Activated T-cell treated with anti-CD3 and anti-CD28 coated beads, Interleukin-2, amount 50 U/mL, for 72 hours (primary cell): ENCODE data around the gene ADNP2. TPM values are rescaled to one million over a fixed set of nuclear protein-coding genes. Genes with fewer than 3 reads are reported as not detected.

ENCODE experiments used
- ATAC-seq, 2 donors: fragments of 150-1000 bp; cut with Tn5 transposase; replicated peaks in 1 of 2; 2 replicates each; pipeline ENCODE4 v1.10.0; 2021; ENCODE audit warnings: moderate library complexity in 2 of 2, mild to moderate bottlenecking in 1 of 2
- DNase-seq, 2 donors: peaks; one replicate each; pipeline ENCODE4 v3.0.0; 2021 to 2022; ENCODE audit warnings: mixed read lengths in 1 of 2
- H3K27ac Mint-ChIP-seq: one replicate; pipeline ENCODE4 v1.8.0; 2022; ENCODE audit warnings: mild to moderate bottlenecking, moderate library complexity, mixed read lengths
- H3K27me3 Mint-ChIP-seq: one replicate; pipeline ENCODE4 v1.8.0; 2022; ENCODE audit warnings: low read depth, mixed read lengths
- H3K36me3 Mint-ChIP-seq, 2 donors: one replicate each; pipeline ENCODE4 v1.8.0; 2022; ENCODE audit warnings: mixed read lengths in 2 of 2, mild to moderate bottlenecking in 1 of 2; ENCODE audit not compliant: insufficient read depth in 2 of 2
- H3K4me1 Mint-ChIP-seq: one replicate; pipeline ENCODE4 v1.8.0; 2022; ENCODE audit warnings: low read depth, mixed read lengths
- H3K4me3 Mint-ChIP-seq, 2 donors: one replicate each; pipeline ENCODE4 v1.8.0; 2022; ENCODE audit warnings: mild to moderate bottlenecking in 2 of 2, mixed read lengths in 2 of 2, moderate library complexity in 2 of 2
- H3K9me3 Mint-ChIP-seq, 2 donors: one replicate each; pipeline ENCODE4 v1.8.0; 2022; ENCODE audit warnings: mixed read lengths in 2 of 2
- total RNA-seq, 2 donors: library from RNA; stranded (reverse); gene quantifications; one replicate each; pipeline ENCODE4 v1.2.3, GENCODE V29; 2022

Gene ADNP2
- total RNA-seq, 2 donors from 2014 or later, result 25.1 to 33.4 TPM

DNA sequence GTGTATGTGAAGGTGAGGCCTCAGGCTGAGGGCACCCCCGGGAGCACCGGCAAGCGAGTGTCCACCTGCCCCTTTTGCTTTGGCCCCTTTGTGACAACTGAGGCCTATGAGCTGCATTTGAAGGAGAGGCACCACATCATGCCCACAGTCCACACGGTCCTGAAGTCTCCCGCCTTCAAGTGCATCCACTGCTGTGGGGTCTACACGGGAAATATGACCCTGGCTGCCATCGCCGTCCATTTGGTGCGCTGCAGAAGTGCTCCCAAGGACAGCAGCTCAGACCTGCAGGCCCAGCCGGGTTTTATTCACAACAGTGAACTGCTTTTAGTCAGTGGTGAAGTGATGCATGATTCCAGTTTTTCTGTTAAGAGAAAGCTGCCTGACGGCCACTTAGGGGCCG is 28.9 kb downstream of the ADNP2 start:
- no peak for DNase-seq
- Mint-ChIP-seq H3K36me3 (peaks cover 19 to 25% of the 10 kb centered on the region in 2 donors), H3K4me1 (peaks cover 2% of the 10 kb centered on the region)

DNA sequence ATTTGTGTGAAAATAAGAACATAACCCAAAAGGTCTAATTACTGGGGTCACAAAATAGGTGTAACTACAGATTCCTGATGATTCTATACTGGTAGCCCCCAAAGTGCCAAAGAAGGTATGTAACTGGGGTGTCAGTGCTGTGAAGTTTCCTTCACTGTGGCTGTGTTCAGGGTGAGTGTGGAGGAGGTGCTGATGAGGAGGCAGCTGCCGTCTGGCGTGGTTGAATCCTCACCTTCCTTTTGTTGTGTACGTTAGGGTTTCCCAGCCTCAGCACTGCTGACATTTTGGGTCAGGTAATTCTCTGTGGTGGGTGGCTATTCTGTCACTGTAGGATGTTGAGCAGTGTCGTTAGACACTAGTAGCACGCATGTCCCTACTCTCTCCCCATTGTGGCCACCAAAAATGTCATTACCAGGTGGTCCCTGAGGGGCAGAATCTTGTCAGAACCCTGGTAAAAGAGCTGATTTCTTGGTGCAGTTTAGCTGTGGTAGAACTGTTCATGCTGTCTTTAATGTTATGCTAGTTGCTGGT is 31.5 kb downstream of the ADNP2 start:
- Mint-ChIP-seq H3K4me3 (no peak overlapping the region), H3K27ac (no peak overlapping the region), H3K9me3 (no peaks in the 10 kb centered on the region), H3K4me1 (no peaks in the 10 kb centered on the region), H3K27me3 (no peaks in the 10 kb centered on the region), H3K36me3 (peaks cover 14 to 15% of the 10 kb centered on the region in 2 donors)
- ATAC-seq (no peak), DNase-seq (no peak)

More for the DNA sequence above, 28.9 kb downstream of the ADNP2 start:
- Mint-ChIP-seq H3K27me3 (no peaks in the 10 kb centered on the region), H3K9me3 (no peaks in the 10 kb centered on the region), H3K4me3 (no peak overlapping the region), H3K27ac (no peak overlapping the region)
- ATAC-seq, result no peak

DNA sequence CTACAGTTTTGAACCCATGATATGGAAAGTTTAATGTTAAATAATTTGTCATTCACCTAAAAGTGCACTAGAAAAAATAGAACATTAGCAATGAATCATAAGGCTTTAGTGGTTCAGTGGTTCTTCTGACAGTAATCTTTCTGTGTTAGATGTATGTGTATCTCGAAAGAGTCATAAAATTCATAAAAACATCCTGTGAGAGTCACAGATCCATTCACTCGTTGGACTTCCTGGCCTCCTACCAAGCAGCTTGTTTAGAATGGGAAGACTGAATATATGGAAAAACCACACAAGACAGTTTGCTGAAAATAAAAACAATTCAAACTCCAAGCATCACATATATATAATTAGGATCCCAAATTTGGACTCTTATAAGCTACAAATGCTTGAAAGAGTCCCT is 34.8 kb downstream of the ADNP2 start:
- H3K4me3 Mint-ChIP-seq, result no peak overlapping the region
- peaks cover 18% of the 10 kb centered on the region for H3K4me1 Mint-ChIP-seq
- peaks cover 2 to 6% of the 10 kb centered on the region in 2 donors for H3K36me3 Mint-ChIP-seq
- ATAC-seq (no peak), DNase-seq (no peak)
- H3K27me3 Mint-ChIP-seq, result peaks cover 2% of the 10 kb centered on the region
- H3K9me3 Mint-ChIP-seq, result no peaks in the 10 kb centered on the region
- peak overlapping the region; percentile 19 for H3K27ac Mint-ChIP-seq

DNA sequence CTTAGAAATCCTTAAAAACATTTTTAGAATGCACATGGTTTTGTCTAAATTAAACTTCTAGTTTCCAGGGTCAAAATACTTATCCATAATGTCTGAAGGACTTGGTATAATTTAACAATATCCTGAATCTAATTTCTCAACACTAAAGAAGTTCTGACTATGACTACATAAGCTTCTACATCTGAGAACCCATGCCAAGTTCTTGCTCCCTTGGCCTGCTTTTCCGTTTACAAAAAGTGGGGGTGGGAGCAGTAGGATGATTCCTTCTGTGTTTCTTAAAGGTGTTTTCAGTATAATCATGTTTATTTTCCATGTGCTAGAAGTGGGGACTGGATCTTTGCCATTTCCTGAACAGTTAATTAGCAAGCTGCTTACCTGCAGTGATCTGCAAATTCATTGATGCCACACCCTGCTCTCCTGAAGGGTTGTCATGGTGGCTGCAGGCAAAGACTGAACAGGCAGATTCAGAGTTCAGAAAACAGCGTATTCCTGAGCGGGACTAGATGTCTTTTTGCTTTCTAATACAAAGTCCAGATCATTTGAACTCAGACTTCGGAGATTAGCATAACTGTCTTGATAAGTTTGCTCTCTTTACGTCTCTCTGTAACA is 36.2 kb downstream of the ADNP2 start:
- Mint-ChIP-seq H3K9me3 (no peaks in the 10 kb centered on the region), H3K4me1 (peaks cover 18% of the 10 kb centered on the region), H3K27me3 (peaks cover 15% of the 10 kb centered on the region), H3K36me3 (peaks cover 2 to 7% of the 10 kb centered on the region in 2 donors), H3K4me3 (no peak overlapping the region), H3K27ac (no peak overlapping the region)
- ATAC-seq, result no peak
- no peak for DNase-seq

DNA sequence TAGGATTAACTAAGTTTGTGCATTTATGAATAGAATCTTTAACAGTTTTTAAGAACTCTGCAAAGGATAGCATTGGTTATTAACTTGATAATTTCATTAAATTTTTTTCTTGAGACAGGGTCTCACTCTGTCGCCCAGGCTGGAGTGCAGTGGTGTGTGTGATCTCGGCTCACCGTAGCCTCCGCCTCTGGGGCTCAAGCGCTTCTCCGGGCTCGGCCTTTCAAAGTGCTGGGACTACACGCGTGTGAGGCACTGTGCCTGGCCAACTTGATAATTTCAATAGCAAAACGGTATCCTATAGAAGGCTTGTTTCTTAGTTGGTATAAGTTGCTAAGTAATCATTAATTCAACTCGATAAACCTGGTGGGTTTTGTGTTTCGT is 38.0 kb downstream of the ADNP2 start:
- peaks cover 19% of the 10 kb centered on the region for H3K27me3 Mint-ChIP-seq
- no peaks in the 10 kb centered on the region for H3K9me3 Mint-ChIP-seq
- ATAC-seq (peak; percentile 36 to 37), DNase-seq (no peak)
- peaks cover 0 to 7% of the 10 kb centered on the region in 2 donors for H3K36me3 Mint-ChIP-seq
- H3K4me1 Mint-ChIP-seq, result peaks cover 18% of the 10 kb centered on the region
- no peak overlapping the region for H3K27ac Mint-ChIP-seq
- peak overlapping the region; percentile 84 to 90 for H3K4me3 Mint-ChIP-seq

DNA sequence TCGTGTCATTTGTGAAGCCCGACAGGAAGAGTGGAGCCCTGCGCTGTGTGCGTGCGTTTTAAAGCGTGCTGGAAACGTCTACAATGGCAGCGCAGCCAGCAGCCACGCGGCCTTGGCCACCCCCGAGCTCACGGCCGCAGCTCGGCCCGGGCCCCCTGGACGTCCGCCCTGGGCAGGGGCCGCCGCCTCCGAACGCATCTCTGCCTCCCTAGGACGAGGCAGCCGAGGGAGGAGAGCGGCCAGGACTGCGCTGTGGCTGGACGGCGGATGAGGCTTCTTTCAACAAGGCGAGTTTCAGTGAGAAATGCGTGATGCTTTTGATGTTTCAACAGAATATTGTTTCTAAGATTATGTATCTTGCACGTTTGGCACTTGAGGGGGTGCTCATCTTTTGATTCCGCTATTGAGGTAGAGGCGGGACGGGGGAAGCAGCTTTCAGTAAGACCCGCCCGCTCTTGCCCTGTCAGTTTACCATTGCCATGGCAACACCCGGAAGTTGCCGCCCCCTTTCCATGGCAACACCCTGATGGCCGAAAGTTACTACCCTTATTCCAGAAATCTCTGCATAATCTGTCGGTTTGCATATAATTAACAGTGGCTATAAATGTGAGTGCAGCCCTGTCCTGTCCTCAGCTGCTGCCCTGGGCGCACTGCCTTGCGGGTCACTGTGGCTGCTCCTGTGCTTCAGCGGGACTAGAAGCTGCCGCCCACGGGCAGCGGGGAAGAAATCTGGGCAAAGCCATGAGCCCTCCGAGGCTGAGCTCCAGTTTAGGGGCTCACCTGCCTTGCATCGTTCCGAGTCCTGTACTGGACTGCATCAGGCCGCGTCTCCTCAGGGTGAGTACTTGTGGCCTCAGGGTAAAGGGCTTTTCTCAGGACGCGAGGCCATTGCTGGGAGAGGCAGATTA is 38.6 kb downstream of the ADNP2 start:
- DNase-seq (peak; percentile 79 to 80), ATAC-seq (peak; percentile 87 to 88)
- Mint-ChIP-seq H3K4me3 (peak overlapping the region; percentile 84 to 90), H3K9me3 (no peaks in the 10 kb centered on the region), H3K27me3 (peaks cover 19% of the 10 kb centered on the region), H3K4me1 (peaks cover 18% of the 10 kb centered on the region), H3K27ac (peak overlapping the region; percentile 60), H3K36me3 (peaks cover 0 to 7% of the 10 kb centered on the region in 2 donors)

DNA sequence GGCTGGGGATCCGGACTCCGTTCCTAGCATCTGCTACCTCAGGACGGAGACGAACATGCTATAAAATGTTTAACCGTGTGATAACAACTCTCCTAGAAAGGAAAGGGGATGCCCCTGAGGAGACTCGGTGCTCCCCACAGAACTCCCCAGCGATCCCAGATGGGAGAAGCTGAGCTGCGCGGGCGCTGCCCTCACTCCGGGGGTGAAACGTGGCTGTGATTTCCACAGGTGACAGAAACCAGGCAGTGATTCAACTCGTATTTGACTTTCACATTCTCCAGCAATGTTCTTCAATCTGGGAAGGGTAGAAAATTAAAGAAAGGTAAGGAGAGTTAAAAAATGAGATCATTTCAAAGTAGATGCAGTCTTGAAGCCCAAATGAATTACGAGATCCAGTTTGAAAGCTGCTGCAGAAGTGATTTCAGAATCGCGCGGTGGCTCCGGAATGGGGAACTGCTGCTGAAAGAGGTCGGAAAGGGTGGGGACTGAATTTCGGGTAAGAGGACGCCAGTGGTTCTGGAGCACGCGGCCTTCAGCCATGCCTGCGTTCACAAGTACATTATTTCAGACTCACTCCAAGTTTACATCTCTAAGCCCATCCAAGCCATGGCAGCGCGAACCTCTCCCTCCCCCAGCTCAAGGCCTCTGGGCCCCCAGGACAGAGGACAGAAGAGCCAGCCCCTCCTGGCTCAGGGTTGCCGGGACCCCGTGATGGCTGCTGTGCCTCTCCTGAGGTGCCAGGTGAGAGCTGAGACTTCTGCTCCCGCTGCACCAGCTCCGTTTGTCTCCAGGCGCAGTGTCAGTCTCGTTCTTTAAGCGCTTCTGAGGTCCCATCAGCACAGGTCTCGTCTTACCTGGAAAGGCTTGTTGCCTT is 39.5 kb downstream of the ADNP2 start:
- Mint-ChIP-seq H3K36me3 (peaks cover 0 to 7% of the 10 kb centered on the region in 2 donors), H3K9me3 (no peaks in the 10 kb centered on the region), H3K27ac (no peak overlapping the region), H3K4me3 (peak overlapping the region; percentile 84 to 90), H3K4me1 (peaks cover 18% of the 10 kb centered on the region), H3K27me3 (peaks cover 19% of the 10 kb centered on the region)
- ATAC-seq (no peak), DNase-seq (no peak)

DNA sequence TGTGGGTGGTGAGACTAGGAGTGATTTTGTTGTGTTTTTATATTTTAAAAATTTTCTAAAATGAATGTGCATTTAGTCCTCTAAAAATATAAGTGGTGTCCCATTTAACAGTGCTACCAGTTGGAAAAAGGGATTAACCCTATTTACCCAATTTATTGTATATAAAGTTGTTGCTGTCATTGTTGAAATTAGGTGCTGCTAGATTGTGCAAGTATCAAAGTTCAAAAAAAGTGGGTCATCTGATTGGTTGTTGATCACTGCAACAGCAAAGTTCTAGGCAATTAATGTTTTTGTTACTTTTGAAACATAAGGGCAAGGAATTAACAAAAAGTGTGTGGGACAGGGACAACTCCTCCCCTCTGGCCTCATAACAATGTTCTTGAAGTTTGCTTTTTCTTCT is 40.6 kb downstream of the ADNP2 start:
- peaks cover 0 to 7% of the 10 kb centered on the region in 2 donors for H3K36me3 Mint-ChIP-seq
- no peak for ATAC-seq

DNA sequence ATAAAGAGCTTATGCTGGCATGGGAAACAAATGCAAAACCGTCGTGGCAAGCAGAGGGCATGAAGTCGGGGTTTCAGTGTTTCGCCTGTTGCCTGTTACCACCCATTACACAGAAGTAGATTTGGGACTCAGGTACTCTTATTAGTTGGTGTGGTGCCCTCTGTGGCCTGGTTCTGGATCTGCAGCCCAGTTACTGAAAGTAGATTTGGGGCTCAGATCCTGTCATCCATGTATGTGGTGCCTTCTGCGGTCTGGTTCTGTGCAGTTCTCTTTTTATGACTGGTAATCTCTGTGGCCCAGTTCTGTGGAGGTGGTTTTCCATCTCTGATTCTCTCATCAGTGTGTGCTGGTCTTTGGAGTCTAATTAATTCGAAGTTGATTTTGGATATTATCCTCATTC is 45.2 kb downstream of the ADNP2 start:
- H3K4me3 Mint-ChIP-seq, result no peak overlapping the region
- peak; percentile 91 to 94 for ATAC-seq
- peak; percentile 65 to 66 for DNase-seq
- peaks cover 25% of the 10 kb centered on the region for H3K27me3 Mint-ChIP-seq
- no peaks in the 10 kb centered on the region for H3K9me3 Mint-ChIP-seq
- no peaks in the 10 kb centered on the region for H3K4me1 Mint-ChIP-seq
- peaks cover 0 to under 1% of the 10 kb centered on the region in 2 donors for H3K36me3 Mint-ChIP-seq
- no peak overlapping the region for H3K27ac Mint-ChIP-seq

More for the DNA sequence above, 40.6 kb downstream of the ADNP2 start:
- Mint-ChIP-seq H3K4me3 (no peak overlapping the region), H3K27me3 (peaks cover 19% of the 10 kb centered on the region), H3K4me1 (peaks cover 18% of the 10 kb centered on the region), H3K27ac (no peak overlapping the region), H3K9me3 (no peaks in the 10 kb centered on the region)
- DNase-seq, result no peak

DNA sequence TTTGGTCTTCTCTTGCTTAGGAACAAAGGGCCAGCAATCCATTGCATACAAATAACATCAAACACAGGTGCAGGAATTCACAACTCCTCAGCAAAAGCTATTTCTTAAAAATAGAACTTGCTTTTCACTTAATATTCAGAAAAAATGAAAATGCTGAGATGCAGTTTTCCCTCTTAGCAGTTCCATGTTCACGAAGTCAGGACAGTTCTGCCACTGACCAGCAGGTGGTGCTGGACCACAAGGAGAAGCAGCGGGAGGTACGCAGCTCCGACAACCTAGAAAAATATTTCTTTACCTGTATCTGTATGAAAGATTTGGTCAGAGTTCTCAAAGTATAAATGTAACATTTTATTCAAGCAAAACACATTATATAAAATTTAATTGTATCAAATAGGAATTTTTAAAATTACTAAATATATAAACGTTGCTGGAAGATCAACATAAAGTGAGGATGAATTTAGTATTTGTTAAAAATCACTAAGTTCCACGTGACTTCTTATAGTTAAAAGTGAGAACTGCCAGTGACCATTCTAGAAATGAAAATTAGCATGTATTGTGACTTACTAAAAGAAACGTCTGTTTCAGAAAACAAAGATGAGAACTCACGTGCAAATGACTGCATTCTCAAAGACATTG is 48.8 kb downstream of the ADNP2 start:
- Mint-ChIP-seq H3K36me3 (no peaks in the 10 kb centered on the region), H3K4me1 (no peaks in the 10 kb centered on the region)

DNA sequence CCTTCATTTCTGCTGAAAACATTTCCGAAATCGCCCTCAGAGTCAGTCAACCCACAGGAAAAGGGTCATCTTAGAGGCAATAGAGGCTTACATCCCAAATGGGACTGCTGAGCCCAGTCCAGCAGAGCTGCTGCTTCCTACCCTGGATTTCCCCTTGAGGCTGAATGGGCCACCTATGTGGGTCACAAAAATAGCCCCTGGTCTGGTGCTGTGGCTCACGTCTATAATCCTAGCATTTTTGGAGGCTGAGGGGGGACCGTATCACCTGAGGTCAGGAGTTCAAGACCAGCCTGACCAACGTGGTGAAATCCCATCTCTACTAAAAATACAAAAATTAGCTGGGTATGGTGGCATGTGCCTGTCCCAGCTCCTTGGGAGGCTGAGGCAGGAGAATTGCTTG is 49.3 kb downstream of the ADNP2 start:
- H3K4me3 Mint-ChIP-seq, result no peak overlapping the region
- ATAC-seq, result no peak
- H3K9me3 Mint-ChIP-seq, result no peaks in the 10 kb centered on the region
- no peak for DNase-seq
- no peaks in the 10 kb centered on the region for H3K36me3 Mint-ChIP-seq
- H3K27me3 Mint-ChIP-seq, result peaks cover 21% of the 10 kb centered on the region
- no peak overlapping the region for H3K27ac Mint-ChIP-seq
- no peaks in the 10 kb centered on the region for H3K4me1 Mint-ChIP-seq

More for the DNA sequence above, 48.8 kb downstream of the ADNP2 start:
- Mint-ChIP-seq H3K27ac (no peak overlapping the region), H3K4me3 (no peak overlapping the region), H3K9me3 (no peaks in the 10 kb centered on the region), H3K27me3 (peaks cover 21% of the 10 kb centered on the region)
- no peak for ATAC-seq
- peak; percentile 72 to 77 for DNase-seq
